ENCODE results near the gene ABCC4.

- no peak for TF ChIP-seq CTCF (conservative IDR thresholded peaks at IDR 0.05)
- no peak for TF ChIP-seq ZFX (IDR thresholded peaks at IDR 0.05)
Observed at GRCh38 chr13:95204231-95204765, 97.0 kb downstream of the ABCC4 start.
